Loucy (cell line): ENCODE results near the gene NETO2.

ENCODE experiments used
- CTCF ChIP-seq: fragments of 200-600 bp; sonication (generic); conservative IDR thresholded peaks from 2 replicates; pipeline ENCODE4 v1.5.1; 2014; ENCODE audit warnings: mild to moderate bottlenecking, antibody characterized with exemption, low read length
- EZH2phosphoT487 ChIP-seq: fragments of 200-600 bp; IDR thresholded peaks from 2 replicates; pipeline ENCODE4 v1.6.1; 2018; ENCODE audit warnings: antibody characterized with exemption, mild to moderate bottlenecking, moderate library complexity, borderline replicate concordance

DNA sequence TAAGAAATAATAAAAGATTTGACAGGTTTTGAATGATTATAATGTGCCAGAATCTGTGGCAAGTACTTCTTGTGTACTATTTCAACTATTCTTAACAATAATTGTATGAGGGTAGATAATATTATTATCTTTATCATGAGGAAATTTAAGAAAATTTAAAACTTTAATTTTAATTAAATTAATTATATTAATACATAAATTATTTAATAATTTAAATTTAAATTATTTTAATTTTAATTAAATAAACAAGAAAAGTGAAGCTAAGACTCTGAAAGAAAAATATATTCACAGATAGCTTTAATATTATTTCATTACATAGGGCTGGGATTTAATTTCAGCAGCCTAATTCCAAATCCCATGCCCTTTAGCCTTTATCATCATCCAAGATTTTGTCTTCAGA lies 31.4 kb upstream of the NETO2 start:
- no peak for TF ChIP-seq CTCF
- TF ChIP-seq EZH2phosphoT487: no peak
